Small intestine (tissue), 7 donors: ENCODE results near the gene ALG14. TPM values are rescaled to one million over a fixed set of nuclear protein-coding genes. Genes with fewer than 3 reads are reported as not detected.
A peak's percentile ranks its signal among the peaks of the same experiment; 100 is the strongest.

Experiments used
- DNase-seq, 2 donors: peaks; one replicate each; pipeline versions ENCODE4 v3.0.0 to v3.0.0-alpha.2; 2013
- FAIRE-seq: peaks from 2 replicates; lab custom pipeline; 2012; peaks lifted over from hg19 to GRCh38; lab: Jason Lieb, UNC
- H3K27ac ChIP-seq, 3 donors: one replicate each; pipeline ENCODE4 v1.5.1; 2013; ENCODE audit warnings: low read length in 2 of 3, mild to moderate bottlenecking in 2 of 3, control low read depth in 1 of 3, inconsistent platforms in 1 of 3, low read depth in 1 of 3, moderate library complexity in 1 of 3
- H3K27me3 ChIP-seq, 3 donors: one replicate each; pipeline ENCODE4 v1.6.1; 2013; ENCODE audit warnings: low read length in 3 of 3, inconsistent platforms in 1 of 3; ENCODE audit not compliant: control insufficient read depth in 3 of 3, insufficient read depth in 3 of 3
- H3K36me3 ChIP-seq, 3 donors: one replicate each; pipeline ENCODE4 v1.6.1; 2013; ENCODE audit warnings: low read length in 3 of 3, inconsistent platforms in 1 of 3, low read depth in 1 of 3, mild to moderate bottlenecking in 1 of 3, moderate library complexity in 1 of 3; ENCODE audit not compliant: control insufficient read depth in 3 of 3, insufficient read depth in 2 of 3
- H3K4me1 ChIP-seq, 3 donors: one replicate each; pipeline ENCODE4 v1.6.1; 2013; ENCODE audit warnings: low read length in 2 of 3, inconsistent platforms in 1 of 3, low read depth in 1 of 3, mild to moderate bottlenecking in 1 of 3, moderate library complexity in 1 of 3; ENCODE audit not compliant: control insufficient read depth in 3 of 3, insufficient read depth in 2 of 3
- H3K4me3 ChIP-seq, 3 donors: one replicate each; pipeline ENCODE4 v1.5.1; 2013; ENCODE audit warnings: low read length in 3 of 3, control low read depth in 1 of 3, inconsistent platforms in 1 of 3, low read depth in 1 of 3, mild to moderate bottlenecking in 1 of 3, moderate library complexity in 1 of 3
- H3K9me3 ChIP-seq, 2 donors: one replicate each; pipeline ENCODE4 v1.6.1; 2013; ENCODE audit warnings: low read depth in 1 of 2, low read length in 1 of 2; ENCODE audit not compliant: control insufficient read depth in 2 of 2, insufficient read depth in 1 of 2
- WGBS, 3 donors: extraction: QIAGEN DNeasy Blood & Tissue Kit; methylation state at CpG; one replicate each; pipeline ENCODE4 v1.1.7; 2013; 5-methylcytosine and 5-hydroxymethylcytosine counted together
- polyA plus RNA-seq, 4 donors: library from polyadenylated mRNA; stranded (reverse) in 3 of 4; unstranded in 1 of 4; fragments of 200-250 nt in 3 of 4; fragments of 120-200 nt in 1 of 4; gene quantifications; one replicate each; pipeline versions ENCODE4 v1.2.1 to v1.2.3, GENCODE V29; 2013
- donor health status: healthy with polysubstance abuse.
- donor health status: control.
- donor health status: control.
- donor health status: Bipolar disorder and iron deficiency.
- donor health status: healthy.

The ALG14 gene
- polyA plus RNA-seq, 4 donors, result 1.1 to 8.3 (median 2.2) TPM

DNA sequence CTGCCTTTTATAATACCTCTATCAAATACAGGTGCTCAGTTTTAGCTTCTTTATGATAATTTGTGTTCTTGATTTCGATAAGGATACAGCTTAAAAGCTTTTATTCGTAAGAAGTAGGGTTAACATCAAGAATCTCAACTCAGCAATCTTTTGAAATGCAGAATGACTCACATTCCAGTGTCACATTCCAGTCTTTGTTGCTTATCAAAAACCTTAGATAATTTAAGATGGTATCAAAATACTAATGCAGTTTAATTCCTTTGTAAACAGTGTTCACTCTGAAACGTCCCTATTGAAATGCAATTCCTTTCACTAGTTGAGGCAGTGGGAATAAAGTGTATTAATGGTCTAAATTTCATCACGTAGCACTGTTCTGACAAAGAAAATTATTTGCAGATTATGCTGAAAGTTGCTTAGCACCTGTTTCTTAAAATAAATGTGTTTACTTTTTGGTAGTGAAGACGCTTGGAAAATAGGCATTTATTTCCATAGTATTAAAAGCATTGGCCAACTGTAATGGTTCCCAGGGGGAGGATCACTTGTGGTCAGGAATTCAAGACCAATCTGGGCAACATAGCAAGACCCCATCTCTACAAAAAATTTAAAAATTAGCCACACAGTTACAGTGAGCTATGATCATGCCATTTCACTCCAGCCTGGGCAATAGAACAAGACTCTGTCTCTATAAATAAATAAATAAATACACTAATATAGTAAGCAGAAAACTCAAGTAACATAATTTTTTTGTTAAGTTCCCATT is 135.7 kb downstream of the ALG14 start:
- 21 to 55% (median 37%) methylated on average over 5 of the region's 5 CpGs for WGBS, 3 donors
- Histone ChIP-seq H3K27ac (no peak overlapping the region), H3K36me3 (no peaks in the 10 kb centered on the region), H3K9me3 (no peaks in the 10 kb centered on the region), H3K27me3 (no peaks in the 10 kb centered on the region), H3K4me3 (no peak overlapping the region), H3K4me1 (peaks cover 0 to 1% (median 0%) of the 10 kb centered on the region in 3 donors)
- DNase-seq (no peak), FAIRE-seq (no peak)

GRCh38 chr1:94935476-94935875 is 137.3 kb downstream of the ALG14 start:
- DNase-seq, result no peak
- Histone ChIP-seq H3K27me3 (no peaks in the 10 kb centered on the region), H3K4me1 (peaks cover 0 to 1% (median 0%) of the 10 kb centered on the region in 3 donors), H3K27ac (no peak overlapping the region), H3K4me3 (no peak overlapping the region), H3K36me3 (no peaks in the 10 kb centered on the region), H3K9me3 (no peaks in the 10 kb centered on the region)
- FAIRE-seq, result no peak
- WGBS, 3 donors, result 50 to 64% (median 52%) methylated on average over 1 of the region's 1 CpG

- Histone ChIP-seq H3K36me3 (no peaks in the 10 kb centered on the region), H3K27me3 (no peaks in the 10 kb centered on the region), H3K27ac (no peak overlapping the region), H3K4me1 (peaks cover 0 to 1% (median 0%) of the 10 kb centered on the region in 3 donors), H3K4me3 (no peak overlapping the region), H3K9me3 (no peaks in the 10 kb centered on the region)
- WGBS, 3 donors, result 90 to 95% (median 92%) methylated on average over 1 of the region's 1 CpG
- DNase-seq, result no peak
- FAIRE-seq, result no peak
Measured at GRCh38 chr1:94935034-94935433, 137.7 kb downstream of the ALG14 start.

GRCh38 chr1:94934551-94934950 is 138.2 kb downstream of the ALG14 start:
- DNase-seq (no peak), FAIRE-seq (no peak)
- Histone ChIP-seq H3K27me3 (peaks cover 0 to 3% (median 0%) of the 10 kb centered on the region in 3 donors), H3K4me3 (no peak overlapping the region), H3K27ac (no peak overlapping the region), H3K4me1 (peaks cover 0 to 1% (median 0%) of the 10 kb centered on the region in 3 donors), H3K36me3 (no peaks in the 10 kb centered on the region), H3K9me3 (no peaks in the 10 kb centered on the region)
- WGBS, 3 donors, result 78 to 87% (median 84%) methylated on average over 2 of the region's 2 CpGs

DNA sequence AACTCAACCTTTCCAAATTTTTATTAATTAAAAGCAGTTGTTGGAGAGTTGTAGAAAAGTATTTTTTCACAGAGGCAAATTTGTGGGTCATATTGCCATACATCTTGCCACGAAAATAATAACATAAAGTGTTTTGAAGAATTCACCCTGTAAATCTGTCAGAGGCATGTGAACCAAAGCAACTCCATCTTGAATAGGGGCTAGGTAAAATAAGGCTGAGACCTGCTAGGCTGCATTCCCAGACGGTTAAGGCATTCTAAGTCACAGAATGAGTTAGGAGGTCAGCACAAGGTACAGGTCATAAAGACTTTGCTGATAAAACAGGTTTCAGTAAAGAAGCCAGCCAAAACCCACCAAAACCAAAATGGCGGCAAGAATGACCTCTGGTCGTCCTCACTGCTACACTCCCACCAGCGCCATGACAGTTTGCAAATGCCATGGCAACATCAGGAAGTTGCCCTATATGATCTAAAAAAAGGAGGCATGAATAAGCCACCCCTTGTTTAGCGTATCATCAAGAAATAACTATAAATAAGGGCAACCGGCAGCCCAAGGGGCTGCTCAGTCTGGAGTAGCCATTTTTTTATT is 141.4 kb downstream of the ALG14 start:
- FAIRE-seq (no peak), DNase-seq (no peak)
- peaks cover 0 to 9% (median 2%) of the 10 kb centered on the region in 3 donors for H3K27me3 ChIP-seq
- H3K36me3 ChIP-seq, result no peaks in the 10 kb centered on the region
- no peaks in the 10 kb centered on the region for H3K4me1 ChIP-seq
- WGBS, 3 donors, result 80 to 91% (median 83%) methylated on average over 7 of the region's 7 CpGs
- no peak overlapping the region for H3K27ac ChIP-seq
- no peaks in the 10 kb centered on the region for H3K9me3 ChIP-seq
- H3K4me3 ChIP-seq, result no peak overlapping the region

- WGBS, 3 donors, result 16 to 59% (median 37%) methylated on average over 11 of the region's 11 CpGs
- Histone ChIP-seq H3K27ac (peak overlapping the region in 2 of 3 donors; percentile 33 to 61), H3K4me3 (peak overlapping the region in 1 of 3 donors; percentile 9), H3K4me1 (peaks cover 0 to 5% (median 0%) of the 10 kb centered on the region in 3 donors), H3K9me3 (no peaks in the 10 kb centered on the region), H3K36me3 (no peaks in the 10 kb centered on the region), H3K27me3 (peaks cover 0 to 24% (median 2%) of the 10 kb centered on the region in 3 donors)
- FAIRE-seq (no peak), DNase-seq (peak in 1 of 2 donors; percentile 83)
Measured at GRCh38 chr1:94929351-94930217, 143.2 kb downstream of the ALG14 start.

- Histone ChIP-seq H3K9me3 (no peaks in the 10 kb centered on the region), H3K27me3 (peaks cover 0 to 27% (median 2%) of the 10 kb centered on the region in 3 donors), H3K36me3 (no peaks in the 10 kb centered on the region), H3K27ac (peak overlapping the region in 2 of 3 donors; percentile 97), H3K4me1 (peaks cover 0 to 5% (median 0%) of the 10 kb centered on the region in 3 donors), H3K4me3 (peak overlapping the region in 1 of 3 donors; percentile 26)
- FAIRE-seq (no peak), DNase-seq (no peak)
- 15 to 51% (median 38%) methylated on average over 7 of the region's 7 CpGs for WGBS, 3 donors
Measured at GRCh38 chr1:94928293-94928939, 144.3 kb downstream of the ALG14 start.
